ENCODE measurements around the gene KRTAP20-2.

GRCh38 chr21:30638686-30639085 is 3.7 kb downstream of the KRTAP20-2 start:
- TF ChIP-seq CTCF (IDR thresholded peaks at IDR 0.05) (no peak), POLR2A (IDR thresholded peaks at IDR 0.05) (no peak)
